HEK293T (cell line): ENCODE measurements around the gene CACNA1C.

ENCODE experiments used
- CTCF ChIA-PET: fragments of 350-600 bp; formaldehyde crosslinking; extraction: SDS; loops from one replicate; lab custom pipeline; 2021; ENCODE audit warnings: antibody characterized with exemption, inconsistent platforms; lab: Yijun Ruan, JAX
- POLR2A ChIA-PET: fragments of 350-600 bp; formaldehyde crosslinking; extraction: SDS; loops from one replicate; lab custom pipeline; 2020; ENCODE audit warnings: antibody characterized with exemption, inconsistent platforms; lab: Yijun Ruan, JAX
- DNase-seq: peaks from one replicate; pipeline ENCODE4 v3.0.0; 2012; ENCODE audit warnings: mixed read lengths; ENCODE audit errors: extremely low spot score
- ARNT ChIP-seq: fragments of 450-650 bp; IDR thresholded peaks from 2 replicates; pipeline ENCODE4 v1.6.1; 2017; ENCODE audit warnings: mild to moderate bottlenecking
- BHLHE40 ChIP-seq: fragments of 450-650 bp; IDR thresholded peaks from 2 replicates; pipeline ENCODE4 v1.6.1; 2016; ENCODE audit warnings: mild to moderate bottlenecking, moderate library complexity, borderline replicate concordance
- CTBP1 ChIP-seq: fragments of 450-650 bp; IDR thresholded peaks from 2 replicates; pipeline ENCODE4 v1.6.1; 2016; ENCODE audit warnings: borderline replicate concordance
- ELF4 ChIP-seq: fragments of 450-650 bp; IDR thresholded peaks from 2 replicates; pipeline ENCODE4 v1.6.1; 2017; ENCODE audit warnings: antibody characterized with exemption
- FOXA1 ChIP-seq: fragments of 450-650 bp; IDR thresholded peaks from 2 replicates; pipeline ENCODE4 v1.6.1; 2016; ENCODE audit warnings: mild to moderate bottlenecking
- FOXK2 ChIP-seq: fragments of 450-650 bp; IDR thresholded peaks from 2 replicates; pipeline ENCODE4 v1.6.1; 2016; ENCODE audit warnings: mild to moderate bottlenecking
- FOXM1 ChIP-seq: fragments of 450-650 bp; IDR thresholded peaks from 2 replicates; pipeline ENCODE4 v1.6.1; 2017; ENCODE audit warnings: mild to moderate bottlenecking, borderline replicate concordance
- HDGF ChIP-seq: fragments of 450-650 bp; IDR thresholded peaks from 2 replicates; pipeline ENCODE4 v1.6.1; 2017; ENCODE audit warnings: antibody characterized with exemption, borderline replicate concordance
- L3MBTL2 ChIP-seq: fragments of 450-650 bp; conservative IDR thresholded peaks from 2 replicates; pipeline ENCODE4 v1.6.1; 2016; ENCODE audit warnings: mild to moderate bottlenecking
- LEF1 ChIP-seq: fragments of 450-650 bp; IDR thresholded peaks from 2 replicates; pipeline ENCODE4 v1.6.1; 2017; ENCODE audit warnings: mild to moderate bottlenecking, borderline replicate concordance
- NFRKB ChIP-seq: fragments of 450-650 bp; IDR thresholded peaks from 2 replicates; pipeline ENCODE4 v1.6.1; 2016; ENCODE audit warnings: mild to moderate bottlenecking, moderate library complexity
- SP1 ChIP-seq: fragments of 450-650 bp; IDR thresholded peaks from 2 replicates; pipeline ENCODE4 v1.6.1; 2017
- SUZ12 ChIP-seq: fragments of 450-650 bp; IDR thresholded peaks from 2 replicates; pipeline ENCODE4 v1.6.1; 2016; ENCODE audit warnings: mild to moderate bottlenecking
- TARDBP ChIP-seq: fragments of 450-650 bp; IDR thresholded peaks from 2 replicates; pipeline ENCODE4 v1.6.1; 2016
- ZNF384 ChIP-seq: fragments of 450-650 bp; IDR thresholded peaks from 2 replicates; pipeline ENCODE4 v1.6.1; 2016
- TF ChIP-seq, protein P1 (sequence below): fragments of 450-650 bp; IDR thresholded peaks from 2 replicates; pipeline ENCODE4 v1.6.1; 2016

CACNA1C gene

DNA sequence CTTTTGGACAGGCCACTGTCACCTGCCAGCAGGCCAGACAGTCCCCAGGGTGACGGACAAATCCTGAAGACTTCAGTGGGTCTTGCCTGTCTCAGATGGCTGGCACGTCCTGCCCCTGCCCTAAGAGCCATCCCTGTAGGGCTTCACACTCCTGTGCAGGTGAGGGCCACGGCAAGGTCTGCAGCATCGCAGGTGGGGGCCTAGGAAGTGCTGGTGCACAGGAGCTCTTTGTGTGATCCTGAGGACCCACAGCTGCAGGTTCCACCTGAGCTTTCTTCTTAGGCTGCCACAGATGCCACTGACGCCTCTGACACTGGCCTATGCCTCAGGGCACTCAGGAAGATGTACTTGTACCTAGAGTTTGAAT is 633.5 kb downstream of the CACNA1C start:
- no peak for DNase-seq
- no peak for TF ChIP-seq ZNF384
- ChIA-PET CTCF (no interaction called here), POLR2A (no interaction called here)

DNA sequence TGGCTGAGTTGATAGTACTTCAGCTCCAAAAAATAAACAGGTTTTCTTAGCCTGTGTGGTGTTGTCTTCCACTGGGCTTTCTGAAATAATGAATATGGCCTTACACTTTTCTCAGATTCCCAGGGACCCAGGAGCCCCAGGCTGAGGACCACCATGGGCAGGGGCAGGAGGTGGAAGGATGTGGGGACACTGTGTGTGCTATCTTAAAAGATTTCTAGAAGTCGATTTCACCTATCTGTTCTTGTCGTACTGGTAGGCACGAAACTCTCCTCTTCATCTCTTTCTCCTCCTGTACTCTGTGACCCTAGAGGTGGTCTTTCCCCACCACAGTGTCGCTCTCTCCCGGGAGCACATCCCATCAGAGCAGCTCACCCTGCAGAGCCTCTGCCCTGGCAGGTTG is 634.3 kb downstream of the CACNA1C start:
- POLR2A ChIA-PET, result no interaction called here
- TF ChIP-seq FOXK2 (no peak), FOXM1 (no peak), BHLHE40 (no peak), CTBP1 (no peak), FOXA1 (no peak), ARNT (no peak)
- TF ChIP-seq, protein P1, sequence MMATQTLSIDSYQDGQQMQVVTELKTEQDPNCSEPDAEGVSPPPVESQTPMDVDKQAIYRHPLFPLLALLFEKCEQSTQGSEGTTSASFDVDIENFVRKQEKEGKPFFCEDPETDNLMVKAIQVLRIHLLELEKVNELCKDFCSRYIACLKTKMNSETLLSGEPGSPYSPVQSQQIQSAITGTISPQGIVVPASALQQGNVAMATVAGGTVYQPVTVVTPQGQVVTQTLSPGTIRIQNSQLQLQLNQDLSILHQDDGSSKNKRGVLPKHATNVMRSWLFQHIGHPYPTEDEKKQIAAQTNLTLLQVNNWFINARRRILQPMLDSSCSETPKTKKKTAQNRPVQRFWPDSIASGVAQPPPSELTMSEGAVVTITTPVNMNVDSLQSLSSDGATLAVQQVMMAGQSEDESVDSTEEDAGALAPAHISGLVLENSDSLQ, result no peak
- no peak for DNase-seq
- CTCF ChIA-PET, result no interaction called here

DNA sequence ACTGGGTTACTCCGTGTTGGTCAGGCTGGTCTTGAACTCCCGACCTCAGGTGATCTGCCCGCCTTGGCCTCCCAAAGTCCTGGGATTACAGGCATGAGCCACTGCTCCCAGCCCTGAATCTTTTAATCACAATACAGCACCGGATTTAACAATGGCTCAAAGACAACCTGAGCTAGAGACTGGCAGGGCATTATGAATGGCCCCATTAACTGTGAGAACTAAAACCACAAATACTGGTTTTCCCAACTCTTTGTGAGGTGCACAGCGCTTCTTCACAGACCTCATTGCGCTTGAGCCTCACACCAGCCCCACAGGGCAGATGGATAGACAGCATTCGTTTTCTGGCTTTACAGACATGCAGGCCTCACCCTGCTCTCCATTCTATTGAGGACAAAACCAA is 634.9 kb downstream of the CACNA1C start:
- CTCF ChIA-PET, result interaction anchor here (0.5 to 0.6 kb wide), 2 partner anchors 14 to 327 kb away, joined by 3 to 4 read pairs; no protein-coding TSS in a partner anchor
- no peak for DNase-seq
- no peak for TF ChIP-seq TARDBP
- TF ChIP-seq FOXM1, result no peak
- no peak for TF ChIP-seq LEF1
- no peak for TF ChIP-seq ARNT
- no peak for TF ChIP-seq ZNF384
- TF ChIP-seq NFRKB, result no peak
- no peak for TF ChIP-seq L3MBTL2
- no peak for TF ChIP-seq CTBP1
- no peak for TF ChIP-seq HDGF
- TF ChIP-seq, protein P1, result no peak
- POLR2A ChIA-PET, result no interaction called here

DNA sequence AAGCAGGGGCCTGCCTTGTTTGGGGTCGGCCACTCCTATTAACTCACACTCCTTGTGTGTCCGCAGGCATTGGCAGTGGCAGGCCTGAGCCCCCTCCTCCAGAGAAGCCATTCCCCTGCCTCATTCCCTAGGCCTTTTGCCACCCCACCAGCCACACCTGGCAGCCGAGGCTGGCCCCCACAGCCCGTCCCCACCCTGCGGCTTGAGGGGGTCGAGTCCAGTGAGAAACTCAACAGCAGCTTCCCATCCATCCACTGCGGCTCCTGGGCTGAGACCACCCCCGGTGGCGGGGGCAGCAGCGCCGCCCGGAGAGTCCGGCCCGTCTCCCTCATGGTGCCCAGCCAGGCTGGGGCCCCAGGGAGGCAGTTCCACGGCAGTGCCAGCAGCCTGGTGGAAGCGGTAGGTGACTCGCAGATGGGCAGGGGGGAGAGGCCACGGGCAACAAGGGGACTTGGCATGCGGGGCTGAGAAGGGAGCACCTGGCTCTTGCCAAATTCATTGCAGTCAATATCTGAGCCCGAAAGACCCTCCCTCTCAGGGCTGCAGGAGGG is 635.7 kb downstream of the CACNA1C start:
- no peak for DNase-seq
- ChIA-PET CTCF (interaction anchor here (0.5 kb wide), 1 partner anchor 15 kb away, joined by 4 read pairs; no protein-coding TSS in a partner anchor), POLR2A (no interaction called here)
- TF ChIP-seq ELF4 (no peak), FOXM1 (no peak), BHLHE40 (no peak), SP1 (no peak), LEF1 (no peak), HDGF (no peak), SUZ12 (no peak), CTBP1 (no peak), FOXA1 (no peak), NFRKB (no peak), L3MBTL2 (no peak), ARNT (no peak), ZNF384 (no peak), TARDBP (no peak)
- TF ChIP-seq, protein P1, result no peak

DNA sequence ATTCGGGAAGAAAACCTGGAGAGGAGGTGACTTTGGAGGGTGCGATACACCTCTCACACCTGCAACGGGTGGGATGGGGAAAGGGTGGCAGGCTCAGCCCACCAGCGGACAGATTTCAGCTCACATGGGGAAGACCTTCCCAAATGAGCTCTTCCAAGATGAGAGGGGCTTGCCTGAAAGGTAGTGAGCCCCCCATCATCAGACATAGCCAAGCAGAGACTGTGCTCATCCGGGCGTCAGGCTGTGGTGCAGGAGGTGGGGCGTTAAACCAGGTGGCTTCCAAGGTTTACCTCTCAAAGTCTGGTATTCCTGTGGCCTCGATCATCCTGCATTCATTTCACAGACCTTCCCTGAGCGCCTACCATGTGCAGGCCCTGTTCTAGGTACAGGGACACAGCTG is 636.6 kb downstream of the CACNA1C start:
- DNase-seq, result no peak
- ChIA-PET CTCF (interaction anchor here (0.6 kb wide), 1 partner anchor 87 kb away, joined by 3 read pairs; no protein-coding TSS in a partner anchor), POLR2A (no interaction called here)
- TF ChIP-seq CTBP1 (no peak), ELF4 (no peak), LEF1 (no peak), HDGF (no peak), SP1 (no peak), NFRKB (no peak), TARDBP (no peak), FOXK2 (no peak), L3MBTL2 (no peak)
- TF ChIP-seq, protein P1, result no peak

DNA sequence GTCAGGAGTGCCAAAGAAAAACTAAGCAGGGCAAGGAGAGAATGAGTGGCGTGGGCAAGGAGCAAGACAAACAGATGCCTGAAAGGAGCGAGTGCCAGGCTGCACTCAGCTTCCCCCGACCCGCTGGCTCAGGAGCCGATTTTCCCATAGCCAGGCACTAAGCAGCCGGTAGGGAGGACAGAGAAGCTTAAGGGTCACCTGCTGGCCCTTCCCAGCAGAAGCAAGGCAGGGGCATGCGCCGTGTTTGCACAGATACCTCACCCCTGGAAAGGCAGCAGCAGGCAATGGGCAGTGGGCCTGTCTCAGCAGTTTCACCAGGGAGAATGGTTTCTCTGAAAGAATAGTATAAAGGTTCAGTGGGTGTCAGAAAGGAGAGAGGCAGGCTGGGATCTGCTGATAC is 637.1 kb downstream of the CACNA1C start:
- ChIA-PET POLR2A (no interaction called here), CTCF (no interaction called here)
- TF ChIP-seq SP1 (no peak), ELF4 (no peak), FOXM1 (no peak), NFRKB (no peak), TARDBP (no peak), ZNF384 (no peak), HDGF (no peak), LEF1 (no peak), SUZ12 (no peak), FOXA1 (no peak), BHLHE40 (no peak), L3MBTL2 (no peak), CTBP1 (no peak), FOXK2 (no peak), ARNT (no peak)
- TF ChIP-seq, protein P1, result no peak
- no peak for DNase-seq
